H7 (cell line): ENCODE data around the gene CMIP. TPM values are rescaled to one million over a fixed set of nuclear protein-coding genes. Genes with fewer than 3 reads are reported as not detected.

ENCODE experiments used
- DNase-seq: peaks from one replicate; pipeline ENCODE4 v3.0.0; 2012
- H3K27me3 ChIP-seq: 2 replicates; pipeline ENCODE4 v1.6.0; 2011; ENCODE audit warnings: mild to moderate bottlenecking, low read length; ENCODE audit not compliant: control insufficient read depth, insufficient read depth
- H3K36me3 ChIP-seq: replicated peaks from 2 replicates; pipeline ENCODE4 v1.5.1; 2011; ENCODE audit warnings: low read length; ENCODE audit not compliant: control insufficient read depth, insufficient read depth
- H3K4me3 ChIP-seq: 2 replicates; pipeline ENCODE4 v1.5.1; 2011; ENCODE audit warnings: low read depth, mild to moderate bottlenecking, control low read depth, low read length, moderate library complexity; ENCODE audit not compliant: insufficient read depth
- total RNA-seq: library from RNA; depleted of rRNA; stranded (reverse); fragments of >200 nt; shearing (Covaris generic); gene quantifications from 2 replicates; pipeline ENCODE4 v1.2.3, GENCODE V29; 2014

Gene CMIP
- total RNA-seq, 1 experiment from 2014 or later, result 13.1 TPM

GRCh38 chr16:81553814-81554675 is 109.4 kb downstream of the CMIP start:
- H3K4me3 ChIP-seq, result no peak overlapping the region
- H3K27me3 ChIP-seq, result no peaks in the 10 kb centered on the region
- H3K36me3 ChIP-seq, result peaks cover 2% of the 10 kb centered on the region
- DNase-seq, result peak; percentile 43

GRCh38 chr16:81554979-81555378 is 110.4 kb downstream of the CMIP start:
- no peak overlapping the region for H3K4me3 ChIP-seq
- DNase-seq, result no peak
- H3K27me3 ChIP-seq, result no peaks in the 10 kb centered on the region
- peaks cover 2% of the 10 kb centered on the region for H3K36me3 ChIP-seq

- DNase-seq, result no peak
- H3K27me3 ChIP-seq, result no peaks in the 10 kb centered on the region
- H3K36me3 ChIP-seq, result peaks cover 2% of the 10 kb centered on the region
- no peak overlapping the region for H3K4me3 ChIP-seq
Measured at GRCh38 chr16:81555660-81556059, 111.1 kb downstream of the CMIP start.

GRCh38 chr16:81556715-81557284 is 112.2 kb downstream of the CMIP start:
- no peaks in the 10 kb centered on the region for H3K27me3 ChIP-seq
- peaks cover 2% of the 10 kb centered on the region for H3K36me3 ChIP-seq
- no peak for DNase-seq
- H3K4me3 ChIP-seq, result no peak overlapping the region

- Histone ChIP-seq H3K36me3 (peaks cover 2% of the 10 kb centered on the region), H3K27me3 (no peaks in the 10 kb centered on the region), H3K4me3 (no peak overlapping the region)
- no peak for DNase-seq
Measured at GRCh38 chr16:81558077-81558443, 113.5 kb downstream of the CMIP start.

- no peak for DNase-seq
- Histone ChIP-seq H3K4me3 (no peak overlapping the region), H3K36me3 (peaks cover 2% of the 10 kb centered on the region), H3K27me3 (no peaks in the 10 kb centered on the region)
Measured at GRCh38 chr16:81558444-81559175, 114.0 kb downstream of the CMIP start.

- Histone ChIP-seq H3K36me3 (no peaks in the 10 kb centered on the region), H3K4me3 (no peak overlapping the region), H3K27me3 (no peaks in the 10 kb centered on the region)
- DNase-seq, result no peak
Measured at GRCh38 chr16:81560979-81561657, 116.5 kb downstream of the CMIP start.

GRCh38 chr16:81562174-81562849 is 117.7 kb downstream of the CMIP start:
- no peak for DNase-seq
- Histone ChIP-seq H3K27me3 (no peaks in the 10 kb centered on the region), H3K36me3 (no peaks in the 10 kb centered on the region; the same call in 1 of the 2 replicates), H3K4me3 (no peak overlapping the region)

- no peaks in the 10 kb centered on the region; the same call in 1 of the 2 replicates for H3K36me3 ChIP-seq
- H3K27me3 ChIP-seq, result no peaks in the 10 kb centered on the region
- DNase-seq, result no peak
- no peak overlapping the region for H3K4me3 ChIP-seq
Measured at GRCh38 chr16:81562926-81563325, 118.3 kb downstream of the CMIP start.

GRCh38 chr16:81564421-81564911 is 119.9 kb downstream of the CMIP start:
- peak; percentile 52 for DNase-seq
- no peaks in the 10 kb centered on the region; the same call in 1 of the 2 replicates for H3K36me3 ChIP-seq
- H3K4me3 ChIP-seq, result no peak overlapping the region
- H3K27me3 ChIP-seq, result no peaks in the 10 kb centered on the region

GRCh38 chr16:81565321-81566028 is 120.9 kb downstream of the CMIP start:
- Histone ChIP-seq H3K4me3 (no peak overlapping the region), H3K36me3 (no peaks in the 10 kb centered on the region; the same call in 1 of the 2 replicates), H3K27me3 (no peaks in the 10 kb centered on the region)
- peak; percentile 58 for DNase-seq

GRCh38 chr16:81566086-81567007 is 121.7 kb downstream of the CMIP start:
- Histone ChIP-seq H3K27me3 (no peaks in the 10 kb centered on the region), H3K4me3 (no peak overlapping the region), H3K36me3 (no peaks in the 10 kb centered on the region; the same call in 1 of the 2 replicates)
- DNase-seq, result no peak
